ENCODE data around the gene SMIM30. TPM values are rescaled to one million over a fixed set of nuclear protein-coding genes. Genes with fewer than 3 reads are reported as not detected.

Gene SMIM30
- total RNA-seq, 4 donors from 2014 or later: 34.1 to 68.7 (median 49.8) TPM

GRCh38 chr7:113142385-113143119 lies 24.2 kb upstream of the SMIM30 start:
- TF ChIP-seq, protein P1, sequence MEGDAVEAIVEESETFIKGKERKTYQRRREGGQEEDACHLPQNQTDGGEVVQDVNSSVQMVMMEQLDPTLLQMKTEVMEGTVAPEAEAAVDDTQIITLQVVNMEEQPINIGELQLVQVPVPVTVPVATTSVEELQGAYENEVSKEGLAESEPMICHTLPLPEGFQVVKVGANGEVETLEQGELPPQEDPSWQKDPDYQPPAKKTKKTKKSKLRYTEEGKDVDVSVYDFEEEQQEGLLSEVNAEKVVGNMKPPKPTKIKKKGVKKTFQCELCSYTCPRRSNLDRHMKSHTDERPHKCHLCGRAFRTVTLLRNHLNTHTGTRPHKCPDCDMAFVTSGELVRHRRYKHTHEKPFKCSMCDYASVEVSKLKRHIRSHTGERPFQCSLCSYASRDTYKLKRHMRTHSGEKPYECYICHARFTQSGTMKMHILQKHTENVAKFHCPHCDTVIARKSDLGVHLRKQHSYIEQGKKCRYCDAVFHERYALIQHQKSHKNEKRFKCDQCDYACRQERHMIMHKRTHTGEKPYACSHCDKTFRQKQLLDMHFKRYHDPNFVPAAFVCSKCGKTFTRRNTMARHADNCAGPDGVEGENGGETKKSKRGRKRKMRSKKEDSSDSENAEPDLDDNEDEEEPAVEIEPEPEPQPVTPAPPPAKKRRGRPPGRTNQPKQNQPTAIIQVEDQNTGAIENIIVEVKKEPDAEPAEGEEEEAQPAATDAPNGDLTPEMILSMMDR (IDR thresholded peaks at IDR 0.05; ENCODE audit: low read depth): no peak

DNA sequence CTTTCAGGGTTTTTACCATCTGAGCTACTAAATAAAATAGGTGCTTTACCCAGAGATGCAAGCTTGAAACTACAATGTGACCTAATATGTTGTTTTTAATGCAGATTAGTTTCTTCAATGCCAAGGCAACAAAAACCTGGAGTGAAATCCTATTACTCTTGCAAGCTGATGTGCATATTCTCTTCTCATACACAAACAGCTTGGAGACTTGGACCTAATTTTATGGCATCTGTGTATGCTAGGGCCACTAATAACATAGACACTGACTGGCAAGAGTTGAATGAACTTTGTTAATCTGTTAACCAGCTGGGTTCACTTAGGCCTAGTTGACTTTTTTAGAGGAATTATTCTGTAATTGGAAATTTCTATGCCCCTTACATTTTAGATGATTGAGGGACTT lies 23.4 kb upstream of the SMIM30 start:
- TF ChIP-seq, protein P1 (IDR thresholded peaks at IDR 0.05; ENCODE audit: low read depth): no peak

DNA sequence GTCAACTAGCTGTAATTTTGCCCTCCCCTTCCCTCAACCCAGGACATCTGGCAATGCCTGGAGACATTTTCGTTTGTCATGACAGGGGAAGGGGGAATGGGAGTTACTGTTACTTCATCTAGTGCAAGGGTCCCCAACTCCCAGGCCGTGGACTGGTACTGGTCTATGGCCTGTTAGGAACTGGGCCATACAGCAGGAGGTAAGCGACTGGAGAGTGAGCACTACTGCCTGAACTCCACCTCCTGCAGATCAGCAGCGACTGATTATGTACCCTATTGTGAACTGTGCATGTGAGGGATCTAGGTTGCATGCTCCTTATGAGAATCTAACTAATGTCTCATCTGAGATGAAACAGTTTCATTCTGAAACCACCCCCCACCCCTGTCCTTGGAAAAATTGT lies 22.6 kb upstream of the SMIM30 start:
- TF ChIP-seq, protein P1 (IDR thresholded peaks at IDR 0.05; ENCODE audit: low read depth): no peak

DNA sequence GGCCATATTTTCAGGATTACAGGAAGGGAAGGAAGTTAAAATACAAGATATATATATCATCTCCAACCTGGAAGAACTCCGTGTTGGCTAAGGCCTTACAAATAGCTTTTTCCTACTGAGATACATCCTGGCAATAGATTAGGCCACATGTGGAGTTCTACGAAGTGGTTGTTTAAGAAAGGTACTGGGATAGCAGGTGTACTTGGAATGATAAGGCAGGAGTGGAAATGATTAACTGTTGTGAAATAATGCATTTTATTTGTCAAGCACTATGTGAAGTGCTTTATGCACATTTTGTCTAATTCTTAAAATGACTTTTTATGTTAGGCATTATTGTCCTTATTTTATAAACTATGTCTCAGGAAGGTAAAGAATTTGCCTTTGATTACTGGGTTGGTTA lies 18.9 kb upstream of the SMIM30 start:
- TF ChIP-seq, protein P1 (IDR thresholded peaks at IDR 0.05; ENCODE audit: low read depth): no peak

DNA sequence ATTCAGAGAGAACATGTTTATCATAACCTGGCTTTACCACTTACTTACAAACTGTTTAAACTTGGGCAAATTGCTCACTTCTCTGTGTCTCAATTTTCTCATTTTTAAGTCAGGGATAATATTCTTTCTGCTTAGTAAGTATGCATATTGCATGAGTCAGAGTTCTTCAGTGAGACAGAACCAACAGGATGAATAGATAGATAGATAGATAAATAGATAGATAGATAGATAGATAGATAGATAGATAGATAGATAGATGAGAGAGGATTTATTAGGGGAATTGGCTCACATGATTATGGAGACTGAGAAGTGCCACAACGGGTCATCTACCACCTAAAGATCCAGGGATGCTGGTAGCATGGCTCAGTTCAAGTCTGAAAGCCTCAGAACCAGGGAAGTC lies 15.7 kb upstream of the SMIM30 start:
- TF ChIP-seq, protein P1 (IDR thresholded peaks at IDR 0.05; ENCODE audit: low read depth): no peak

- TF ChIP-seq, protein P1 (IDR thresholded peaks at IDR 0.05; ENCODE audit: low read depth): no peak
Measured at GRCh38 chr7:113131367-113131766, 13.0 kb upstream of the SMIM30 start.

DNA sequence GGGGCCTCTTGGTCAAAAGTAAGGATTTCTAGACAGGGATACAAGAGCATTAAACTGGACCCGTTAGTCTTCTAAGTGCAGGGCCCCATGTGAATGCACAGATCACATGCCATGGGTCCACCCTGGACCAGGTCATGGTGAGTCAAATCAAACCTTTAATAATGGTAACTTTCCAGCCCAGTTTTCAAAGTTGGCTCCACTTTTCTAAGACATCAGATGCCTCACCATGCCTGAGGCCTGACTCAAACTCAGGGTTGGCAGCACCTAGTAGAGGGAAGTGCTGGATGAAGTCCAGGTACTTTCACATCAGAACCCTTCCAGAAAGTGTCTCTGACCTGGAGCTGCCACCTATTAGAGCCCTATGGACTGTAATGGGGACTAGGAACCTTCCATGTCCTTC lies 9.7 kb upstream of the SMIM30 start:
- TF ChIP-seq, protein P1 (IDR thresholded peaks at IDR 0.05; ENCODE audit: low read depth): no peak

Data from subcutaneous adipose tissue (tissue), 4 donors.